Muscle of leg (tissue), 11 donors: ENCODE results near the gene EML1. TPM values are rescaled to one million over a fixed set of nuclear protein-coding genes. Genes with fewer than 3 reads are reported as not detected.

Experiments
- DNase-seq: peaks from one replicate; pipeline ENCODE4 v3.0.0; 2013
- H3K27ac ChIP-seq: one replicate; pipeline ENCODE4 v1.5.1; 2013; ENCODE audit warnings: mild to moderate bottlenecking, low read length, control low read depth
- H3K27me3 ChIP-seq: one replicate; pipeline ENCODE4 v1.6.1; 2013; ENCODE audit warnings: low read length; ENCODE audit not compliant: control insufficient read depth, insufficient read depth
- H3K36me3 ChIP-seq: one replicate; pipeline ENCODE4 v1.6.1; 2013; ENCODE audit warnings: low read length; ENCODE audit not compliant: control insufficient read depth, insufficient read depth
- H3K4me1 ChIP-seq: one replicate; pipeline ENCODE4 v1.6.1; 2013; ENCODE audit warnings: low read length; ENCODE audit not compliant: control insufficient read depth, insufficient read depth
- H3K4me3 ChIP-seq: one replicate; pipeline ENCODE4 v1.5.1; 2013; ENCODE audit warnings: low read length, control low read depth
- H3K9me3 ChIP-seq: replicated peaks from 2 replicates; pipeline ENCODE4 v1.6.1; 2013; ENCODE audit warnings: low read depth, low read length; ENCODE audit not compliant: control insufficient read depth
- WGBS: methylation state at CpG from one replicate; pipeline ENCODE4 v1.1.5; 2013; ENCODE audit warnings: missing lambda C conversion rate; ENCODE audit not compliant: insufficient coverage; 5-methylcytosine and 5-hydroxymethylcytosine counted together
- polyA plus RNA-seq, 8 donors: library from polyadenylated mRNA; unstranded; fragments of 120-200 nt; gene quantifications; one replicate each; pipeline versions ENCODE4 v1.2.1 to v1.2.3, GENCODE V29; 2013; ENCODE audit warnings: inconsistent platforms in 1 of 8, low replicate concordance in 1 of 8; ENCODE audit not compliant: insufficient read length in 8 of 8, insufficient read depth in 1 of 8
- total RNA-seq: library from RNA; stranded (reverse); fragments of 120-200 nt; gene quantifications from one replicate; pipeline ENCODE4 v1.2.4, GENCODE V29; 2013

Gene EML1
- total and polyA plus RNA-seq, 9 donors, result 24.3 to 51.2 (median 42.2) TPM

DNA sequence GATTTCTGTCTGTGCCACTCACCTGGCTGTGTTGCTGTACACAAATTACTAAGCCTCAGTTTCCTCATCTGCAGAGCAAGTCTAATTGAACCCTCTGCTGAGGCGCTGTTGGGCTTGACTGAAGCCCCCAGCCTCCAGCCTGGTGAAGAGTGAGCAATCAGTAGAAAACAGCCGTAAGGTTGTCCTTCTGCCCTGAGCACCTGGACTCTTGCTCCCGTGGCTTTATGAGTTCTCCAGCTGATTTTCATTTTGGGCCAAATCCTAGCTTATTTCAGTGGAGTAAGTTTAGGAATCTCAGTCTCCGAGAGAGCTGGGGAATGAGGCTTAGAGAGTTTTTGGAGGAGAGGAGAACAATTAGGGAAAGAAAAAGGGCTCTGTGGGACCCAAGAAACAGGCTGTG lies 138.1 kb downstream of the EML1 start:
- 49% methylated on average over 4 of the region's 4 CpGs for WGBS
- DNase-seq, result no peak
- Histone ChIP-seq H3K27me3 (no peaks in the 10 kb centered on the region), H3K36me3 (peaks cover 4% of the 10 kb centered on the region), H3K4me3 (no peak overlapping the region), H3K27ac (no peak overlapping the region), H3K9me3 (no peaks in the 10 kb centered on the region), H3K4me1 (no peaks in the 10 kb centered on the region)

- DNase-seq, result no peak
- Histone ChIP-seq H3K36me3 (peaks cover 40% of the 10 kb centered on the region), H3K9me3 (no peaks in the 10 kb centered on the region), H3K27ac (no peak overlapping the region), H3K27me3 (no peaks in the 10 kb centered on the region), H3K4me3 (no peak overlapping the region), H3K4me1 (no peaks in the 10 kb centered on the region)
- WGBS, result 97% methylated on average over 15 of the region's 16 CpGs
Observed at GRCh38 chr14:99936056-99936455, 142.8 kb downstream of the EML1 start.

- H3K4me3 ChIP-seq, result no peak overlapping the region
- H3K36me3 ChIP-seq, result peaks cover 40% of the 10 kb centered on the region
- no peak overlapping the region for H3K27ac ChIP-seq
- WGBS, result 85% methylated on average over 27 of the region's 29 CpGs
- H3K27me3 ChIP-seq, result no peaks in the 10 kb centered on the region
- no peak for DNase-seq
- no peaks in the 10 kb centered on the region for H3K9me3 ChIP-seq
- no peaks in the 10 kb centered on the region for H3K4me1 ChIP-seq
Observed at GRCh38 chr14:99936738-99937474, 143.7 kb downstream of the EML1 start.

DNA sequence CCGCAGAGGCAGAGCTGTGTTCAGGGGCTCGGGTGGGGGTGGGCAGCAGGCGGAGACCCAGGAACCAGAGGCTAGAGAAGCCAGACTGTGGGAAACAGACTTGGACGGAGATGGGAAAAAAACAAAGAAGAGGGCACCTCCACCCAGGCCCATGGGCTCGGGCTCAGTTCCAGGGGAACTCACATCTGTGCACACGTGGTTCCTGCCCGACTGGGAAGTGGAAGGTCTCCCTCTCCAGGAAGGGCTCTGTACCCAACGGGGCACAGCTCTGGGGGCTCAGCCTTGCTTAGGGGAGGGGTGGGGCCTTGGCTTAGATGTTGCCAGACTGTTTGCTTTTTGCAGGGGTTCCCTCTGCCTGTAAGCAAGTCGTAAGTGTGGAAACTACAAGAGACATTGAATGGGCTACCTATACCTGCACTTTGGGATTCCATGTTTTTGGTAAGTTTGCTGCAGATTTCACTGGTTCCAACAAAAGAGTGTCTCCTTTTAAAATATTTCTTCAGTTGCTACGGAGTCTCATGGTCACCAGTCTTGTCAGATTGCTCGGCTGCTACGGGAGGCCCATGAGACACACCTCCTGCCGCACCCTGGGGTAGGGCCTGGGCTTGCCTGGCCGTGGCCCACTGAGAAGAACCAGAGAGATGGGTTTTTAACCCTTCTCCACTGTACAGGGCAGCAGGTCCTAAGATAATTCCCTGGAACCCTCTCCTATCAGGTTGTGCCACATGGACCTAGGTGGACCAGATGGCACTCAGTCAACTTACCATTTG lies 144.4 kb downstream of the EML1 start:
- no peak for DNase-seq
- no peak overlapping the region for H3K4me3 ChIP-seq
- peaks cover 43% of the 10 kb centered on the region for H3K36me3 ChIP-seq
- WGBS, result 75% methylated on average over 14 of the region's 14 CpGs
- H3K27me3 ChIP-seq, result no peaks in the 10 kb centered on the region
- no peak overlapping the region for H3K27ac ChIP-seq
- H3K9me3 ChIP-seq, result no peaks in the 10 kb centered on the region
- H3K4me1 ChIP-seq, result no peaks in the 10 kb centered on the region

- Histone ChIP-seq H3K4me3 (no peak overlapping the region), H3K4me1 (no peaks in the 10 kb centered on the region), H3K27ac (no peak overlapping the region), H3K9me3 (no peaks in the 10 kb centered on the region), H3K27me3 (no peaks in the 10 kb centered on the region), H3K36me3 (peaks cover 43% of the 10 kb centered on the region)
- no peak for DNase-seq
- WGBS, result 75% methylated on average over 3 of the region's 8 CpGs
Observed at GRCh38 chr14:99938376-99938775, 145.2 kb downstream of the EML1 start.

DNA sequence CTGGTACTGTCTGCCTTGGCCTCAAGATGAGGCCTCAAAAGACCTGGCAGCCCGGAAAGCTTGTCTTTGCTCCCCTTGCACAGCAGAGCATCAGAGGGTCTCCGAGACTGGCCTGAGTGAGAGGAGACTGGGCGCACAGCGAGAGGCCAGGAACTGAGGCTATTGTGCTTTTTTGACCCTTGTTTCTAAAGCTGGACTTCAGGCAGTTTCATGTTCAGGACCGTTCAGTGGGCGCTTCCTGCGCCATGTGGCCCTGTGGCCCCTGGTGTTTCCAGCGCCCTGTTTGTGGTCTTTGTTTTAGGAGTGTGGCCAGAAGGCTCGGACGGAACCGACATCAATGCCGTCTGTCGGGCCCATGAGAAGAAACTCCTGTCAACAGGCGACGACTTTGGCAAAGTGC lies 145.7 kb downstream of the EML1 start:
- H3K36me3 ChIP-seq, result peaks cover 43% of the 10 kb centered on the region
- H3K4me1 ChIP-seq, result no peaks in the 10 kb centered on the region
- no peaks in the 10 kb centered on the region for H3K27me3 ChIP-seq
- no peak for DNase-seq
- 97% methylated on average over 11 of the region's 15 CpGs for whole genome bisulfite sequencing
- no peak overlapping the region for H3K27ac ChIP-seq
- no peak overlapping the region for H3K4me3 ChIP-seq
- no peaks in the 10 kb centered on the region for H3K9me3 ChIP-seq

- H3K9me3 ChIP-seq, result no peaks in the 10 kb centered on the region
- no peaks in the 10 kb centered on the region for H3K27me3 ChIP-seq
- H3K4me3 ChIP-seq, result no peak overlapping the region
- H3K36me3 ChIP-seq, result peaks cover 43% of the 10 kb centered on the region
- no peaks in the 10 kb centered on the region for H3K4me1 ChIP-seq
- H3K27ac ChIP-seq, result no peak overlapping the region
- no peak for DNase-seq
- WGBS, result 85% methylated on average over 16 of the region's 17 CpGs
Observed at GRCh38 chr14:99939421-99939820, 146.2 kb downstream of the EML1 start.

DNA sequence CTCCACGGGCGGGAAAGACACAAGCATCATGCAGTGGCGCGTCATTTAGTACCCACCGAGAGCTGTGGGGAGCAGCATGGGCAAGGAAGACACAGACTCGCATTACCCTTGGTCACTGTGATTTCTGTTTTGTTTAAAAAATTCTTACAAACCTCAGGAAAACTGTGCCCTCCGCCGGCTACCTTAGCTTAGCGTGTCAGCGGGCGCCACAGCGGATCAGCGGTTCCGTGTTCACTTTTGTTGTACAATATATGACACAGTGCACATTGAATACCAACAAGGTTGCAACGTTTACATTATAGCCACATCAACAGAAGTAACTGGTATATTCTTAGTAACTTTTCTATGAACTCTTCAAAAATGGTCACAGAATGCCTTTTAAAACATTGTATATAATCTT lies 146.9 kb downstream of the EML1 start:
- Histone ChIP-seq H3K9me3 (no peaks in the 10 kb centered on the region), H3K27me3 (no peaks in the 10 kb centered on the region), H3K36me3 (peaks cover 43% of the 10 kb centered on the region), H3K27ac (no peak overlapping the region), H3K4me3 (no peak overlapping the region), H3K4me1 (no peaks in the 10 kb centered on the region)
- DNase-seq, result no peak
- WGBS, result 96% methylated on average over 4 of the region's 15 CpGs

DNA sequence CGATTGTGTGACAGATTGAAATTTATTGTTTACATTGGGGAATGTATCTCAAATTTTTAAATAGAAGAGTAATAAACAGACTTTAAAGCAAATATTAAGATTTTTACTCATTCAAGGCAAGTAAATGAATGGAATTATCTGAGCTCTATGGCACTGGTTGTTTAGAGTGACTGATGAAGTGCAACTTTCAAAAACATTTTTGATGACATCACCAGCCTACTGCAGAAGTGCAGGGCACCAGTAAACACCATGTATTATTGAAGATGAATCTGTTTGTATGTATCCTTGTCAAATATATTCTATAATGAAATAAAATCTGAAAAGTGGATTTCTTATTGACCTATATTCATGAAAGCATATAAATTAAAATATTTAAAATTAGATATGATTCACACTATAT lies 148.0 kb downstream of the EML1 start:
- Histone ChIP-seq H3K27ac (no peak overlapping the region), H3K36me3 (peaks cover 39% of the 10 kb centered on the region), H3K4me3 (no peak overlapping the region), H3K4me1 (peaks cover 2% of the 10 kb centered on the region), H3K27me3 (no peaks in the 10 kb centered on the region), H3K9me3 (no peaks in the 10 kb centered on the region)
- DNase-seq, result no peak
- WGBS, result no CpG with 5 or more reads among the region's 1 CpG

- H3K9me3 ChIP-seq, result no peaks in the 10 kb centered on the region
Observed at GRCh38 chr14:99943620-99944019, 150.4 kb downstream of the EML1 start.

More at GRCh38 chr14:99943620-99944019, 150.4 kb downstream of the EML1 start:
- H3K27me3 ChIP-seq, result peaks cover 5% of the 10 kb centered on the region
- DNase-seq, result no peak
- H3K36me3 ChIP-seq, result peaks cover 24% of the 10 kb centered on the region
- no peak overlapping the region for H3K4me3 ChIP-seq
- no peak overlapping the region for H3K27ac ChIP-seq
- 89% methylated on average over 9 of the region's 9 CpGs for WGBS
- peaks cover 13% of the 10 kb centered on the region for H3K4me1 ChIP-seq
